Keratinocyte (primary cell): Measurements from ENCODE around the gene SGO2.

ENCODE experiments used
- EZH2 ChIP-seq: IDR thresholded peaks from one replicate; pipeline ENCODE4 v1.6.1; 2012; ENCODE audit warnings: inconsistent platforms, mild to moderate bottlenecking, low read length, moderate library complexity
- TF ChIP-seq, protein P1 (sequence below), 3 experiments: IDR thresholded peaks in 1 of 3; conservative IDR thresholded peaks in 1 of 3; optimal IDR thresholded peaks in 1 of 3; 2 replicates in 2 of 3; 3 replicates in 1 of 3; pipeline versions ENCODE3 to v1.5.1; 2011; ENCODE audit warnings: low read length in 3 of 3, mild to moderate bottlenecking in 3 of 3, moderate library complexity in 2 of 3, control low read depth in 1 of 3, inconsistent platforms in 1 of 3; ENCODE audit not compliant: insufficient read depth in 2 of 3; ENCODE audit errors: extremely low read depth in 1 of 3

DNA sequence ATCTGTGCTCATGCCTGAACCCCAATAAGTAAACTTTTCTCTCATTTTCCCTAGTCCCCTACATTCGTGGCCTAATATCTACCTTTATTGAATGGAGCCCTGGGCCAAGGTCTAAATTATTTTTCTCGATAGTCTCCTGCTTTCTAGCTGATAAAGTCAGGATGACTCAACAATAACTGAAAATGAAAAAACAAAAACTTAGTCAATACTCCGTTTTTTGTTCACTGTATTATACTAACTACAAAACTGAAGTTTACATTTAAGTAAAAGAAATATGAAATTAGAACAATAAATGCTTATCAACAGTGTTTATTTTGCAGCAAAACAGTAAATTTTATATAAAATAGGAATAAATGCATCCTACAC, 92.0 kb downstream of the SGO2 start:
- TF ChIP-seq, protein P1, sequence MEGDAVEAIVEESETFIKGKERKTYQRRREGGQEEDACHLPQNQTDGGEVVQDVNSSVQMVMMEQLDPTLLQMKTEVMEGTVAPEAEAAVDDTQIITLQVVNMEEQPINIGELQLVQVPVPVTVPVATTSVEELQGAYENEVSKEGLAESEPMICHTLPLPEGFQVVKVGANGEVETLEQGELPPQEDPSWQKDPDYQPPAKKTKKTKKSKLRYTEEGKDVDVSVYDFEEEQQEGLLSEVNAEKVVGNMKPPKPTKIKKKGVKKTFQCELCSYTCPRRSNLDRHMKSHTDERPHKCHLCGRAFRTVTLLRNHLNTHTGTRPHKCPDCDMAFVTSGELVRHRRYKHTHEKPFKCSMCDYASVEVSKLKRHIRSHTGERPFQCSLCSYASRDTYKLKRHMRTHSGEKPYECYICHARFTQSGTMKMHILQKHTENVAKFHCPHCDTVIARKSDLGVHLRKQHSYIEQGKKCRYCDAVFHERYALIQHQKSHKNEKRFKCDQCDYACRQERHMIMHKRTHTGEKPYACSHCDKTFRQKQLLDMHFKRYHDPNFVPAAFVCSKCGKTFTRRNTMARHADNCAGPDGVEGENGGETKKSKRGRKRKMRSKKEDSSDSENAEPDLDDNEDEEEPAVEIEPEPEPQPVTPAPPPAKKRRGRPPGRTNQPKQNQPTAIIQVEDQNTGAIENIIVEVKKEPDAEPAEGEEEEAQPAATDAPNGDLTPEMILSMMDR (optimal IDR thresholded peaks at IDR 0.05 in 1 of 3, IDR thresholded peaks at IDR 0.05 in 1 of 3, conservative IDR thresholded peaks at IDR 0.05 in 1 of 3; ENCODE audit: extremely low read depth in 1 of 3, insufficient read depth in 2 of 3, low read length in 3 of 3), result no peak
- TF ChIP-seq EZH2, result no peak
